KG1 (cell line): ENCODE measurements around the gene ANK3.

ENCODE experiments used
- DNase-seq: peaks from one replicate; lab custom pipeline; 2025; lab: John Stamatoyannopoulos, UW

The ANK3 gene

GRCh38 chr10:60172363-60172990 is 217.2 kb downstream of the ANK3 start:
- no peak for DNase-seq

GRCh38 chr10:60171436-60172013 is 218.2 kb downstream of the ANK3 start:
- no peak for DNase-seq

GRCh38 chr10:60170250-60170649 is 219.4 kb downstream of the ANK3 start:
- DNase-seq = no peak

- DNase-seq = no peak
Observed at GRCh38 chr10:60169111-60169510, 220.6 kb downstream of the ANK3 start.

- no peak for DNase-seq
Observed at GRCh38 chr10:60167050-60167449, 222.6 kb downstream of the ANK3 start.

- no peak for DNase-seq
Observed at GRCh38 chr10:60163786-60164185, 225.9 kb downstream of the ANK3 start.

- no peak for DNase-seq
Observed at GRCh38 chr10:60162631-60163030, 227.0 kb downstream of the ANK3 start.

- no peak for DNase-seq
Observed at GRCh38 chr10:60155943-60156683, 233.6 kb downstream of the ANK3 start.

GRCh38 chr10:60155099-60155877 is 234.4 kb downstream of the ANK3 start:
- no peak for DNase-seq

GRCh38 chr10:60149003-60149402 is 240.7 kb downstream of the ANK3 start:
- no peak for DNase-seq

- no peak for DNase-seq
Observed at GRCh38 chr10:60148266-60148840, 241.3 kb downstream of the ANK3 start.

- no peak for DNase-seq
Observed at GRCh38 chr10:60147576-60148265, 242.0 kb downstream of the ANK3 start.

GRCh38 chr10:60147025-60147424 is 242.7 kb downstream of the ANK3 start:
- DNase-seq = no peak

- no peak for DNase-seq
Observed at GRCh38 chr10:60144099-60144498, 245.6 kb downstream of the ANK3 start.

- DNase-seq = no peak
Observed at GRCh38 chr10:60142736-60143135, 246.9 kb downstream of the ANK3 start.

- no peak for DNase-seq
Observed at GRCh38 chr10:60141896-60142559, 247.6 kb downstream of the ANK3 start.

GRCh38 chr10:60140651-60141632 is 248.7 kb downstream of the ANK3 start:
- DNase-seq = no peak

GRCh38 chr10:60139798-60140566 is 249.7 kb downstream of the ANK3 start:
- no peak for DNase-seq

GRCh38 chr10:60139290-60139689 is 250.4 kb downstream of the ANK3 start:
- DNase-seq = no peak
